Measurements from ENCODE around the gene ZNF470.

ZNF470 gene

DNA sequence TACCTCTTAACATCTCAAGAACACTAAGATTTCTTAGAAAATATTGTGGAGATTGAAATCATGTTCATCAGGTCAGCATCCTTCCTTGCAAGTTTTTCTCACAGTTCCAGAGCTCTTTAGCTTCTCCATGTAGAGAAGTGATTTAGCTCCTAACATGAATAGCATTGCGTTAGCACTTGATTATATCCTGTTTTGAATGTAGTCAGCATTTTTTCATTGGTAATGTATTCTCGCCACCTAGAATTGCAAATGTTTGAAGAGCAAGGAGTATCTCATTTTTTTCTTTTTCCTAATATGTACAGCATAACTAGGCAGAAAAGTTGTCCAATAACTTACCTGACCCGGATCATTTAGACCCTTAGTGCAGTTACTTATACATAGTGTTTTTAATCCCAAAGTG lies 6.6 kb downstream of the ZNF470 start:
- Histone ChIP-seq H3K27ac (ENCODE audit: low read length) (no peak overlapping the region), H3K4me3 (ENCODE audit: low read length) (no peak overlapping the region), H3K27me3 (ENCODE audit: control insufficient read depth, insufficient read depth, low read length) (no peaks in the 10 kb centered on the region), H3K4me1 (ENCODE audit: control insufficient read depth, low read depth, low read length) (no peaks in the 10 kb centered on the region), H3K9ac (ENCODE audit: low read length) (no peak overlapping the region), H3K36me3 (ENCODE audit: control insufficient read depth, low read depth, low read length) (peaks cover 46% of the 10 kb centered on the region), H3K9me3 (ENCODE audit: control insufficient read depth, low read depth, low read length) (peaks cover 92% of the 10 kb centered on the region)

DNA sequence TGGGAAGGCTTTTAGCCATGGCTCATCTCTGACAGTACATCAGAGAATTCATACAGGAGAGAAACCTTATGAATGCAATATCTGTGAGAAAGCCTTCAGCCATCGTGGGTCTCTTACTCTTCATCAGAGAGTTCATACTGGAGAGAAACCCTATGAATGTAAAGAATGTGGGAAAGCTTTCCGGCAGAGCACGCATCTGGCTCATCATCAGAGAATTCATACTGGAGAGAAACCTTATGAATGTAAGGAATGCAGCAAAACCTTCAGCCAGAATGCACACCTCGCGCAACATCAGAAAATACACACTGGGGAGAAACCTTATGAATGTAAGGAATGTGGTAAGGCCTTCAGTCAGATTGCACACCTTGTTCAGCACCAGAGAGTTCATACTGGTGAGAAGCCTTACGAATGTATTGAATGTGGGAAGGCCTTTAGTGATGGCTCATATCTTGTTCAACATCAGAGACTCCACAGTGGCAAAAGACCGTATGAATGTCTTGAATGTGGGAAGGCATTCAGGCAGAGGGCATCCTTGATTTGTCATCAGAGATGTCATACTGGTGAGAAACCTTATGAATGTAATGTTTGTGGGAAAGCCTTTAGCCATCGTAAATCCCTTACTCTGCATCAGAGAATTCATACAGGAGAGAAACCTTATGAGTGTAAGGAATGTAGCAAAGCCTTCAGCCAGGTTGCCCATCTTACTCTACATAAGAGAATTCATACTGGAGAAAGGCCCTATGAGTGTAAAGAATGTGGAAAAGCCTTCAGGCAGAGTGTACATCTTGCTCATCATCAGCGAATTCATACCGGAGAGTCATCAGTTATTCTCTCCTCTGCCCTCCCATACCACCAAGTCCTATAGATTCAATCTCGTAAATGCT lies 10.7 kb downstream of the ZNF470 start:
- peaks cover 97% of the 10 kb centered on the region for H3K9me3 ChIP-seq (ENCODE audit: control insufficient read depth, low read depth, low read length)
- no peaks in the 10 kb centered on the region for H3K27me3 ChIP-seq (ENCODE audit: control insufficient read depth, insufficient read depth, low read length)
- no peak overlapping the region for H3K9ac ChIP-seq (ENCODE audit: low read length)
- no peak overlapping the region for H3K4me3 ChIP-seq (ENCODE audit: low read length)
- no peaks in the 10 kb centered on the region for H3K4me1 ChIP-seq (ENCODE audit: control insufficient read depth, low read depth, low read length)
- no peak overlapping the region for H3K27ac ChIP-seq (ENCODE audit: low read length)
- peaks cover 28% of the 10 kb centered on the region for H3K36me3 ChIP-seq (ENCODE audit: control insufficient read depth, low read depth, low read length)

DNA sequence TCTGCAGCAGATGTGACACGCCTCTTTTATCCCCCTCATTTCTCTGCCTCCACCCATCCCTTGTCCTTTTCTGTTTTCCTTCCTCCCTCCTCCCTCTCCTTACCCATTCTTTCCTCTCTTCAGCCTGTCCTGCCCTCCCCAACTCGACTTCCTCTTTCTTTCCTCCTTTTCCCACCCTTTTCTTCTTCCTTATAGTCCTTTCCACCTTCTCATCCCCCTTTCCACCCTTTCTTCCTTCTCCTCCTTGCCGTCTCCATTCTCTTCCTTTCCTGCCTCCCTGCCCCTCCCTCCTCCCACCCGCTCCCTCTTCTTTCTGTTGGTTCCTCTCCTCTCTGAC lies 27.1 kb downstream of the ZNF470 start:
- peak overlapping the region; percentile 97 for H3K4me3 ChIP-seq (ENCODE audit: low read length)

DNA sequence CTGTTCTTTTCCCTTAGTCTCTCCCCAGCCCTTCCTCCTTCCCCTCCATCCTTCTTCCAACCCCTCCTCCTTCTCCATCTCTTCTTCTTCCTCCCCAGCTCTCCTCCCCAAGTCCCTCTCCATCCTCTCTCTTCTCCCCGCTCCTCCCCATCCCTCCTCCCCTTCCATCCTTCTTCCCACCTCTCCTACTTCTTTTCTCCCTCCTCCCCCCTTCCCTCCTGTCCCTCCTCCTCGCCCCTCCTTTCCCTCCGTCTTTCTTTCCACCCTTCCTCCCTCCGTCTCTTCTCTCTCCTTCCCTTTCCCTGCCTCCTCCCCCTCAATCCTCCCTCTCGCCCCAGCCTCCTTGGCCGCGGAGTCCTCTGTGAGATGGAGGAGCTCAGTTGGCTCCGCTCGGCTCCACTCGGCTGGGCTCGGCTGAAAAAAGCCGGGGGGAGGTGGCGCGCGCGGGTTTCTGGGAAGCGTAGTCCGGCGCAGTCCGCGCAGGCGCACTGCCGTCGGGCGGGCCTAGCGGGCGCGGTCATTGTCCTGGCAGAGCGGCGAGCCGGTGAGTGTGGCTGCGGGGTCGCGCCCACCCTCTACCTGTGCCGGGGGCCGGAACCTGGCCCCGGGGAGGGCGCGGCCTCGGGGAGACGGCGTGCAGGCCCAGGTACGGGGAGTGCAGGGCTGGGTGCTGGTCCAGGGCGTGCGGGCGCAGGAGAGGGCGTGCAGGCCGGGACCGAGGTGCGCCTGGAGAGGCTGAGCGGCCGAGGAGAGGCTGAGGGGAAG lies 27.7 kb downstream of the ZNF470 start, which contains the start of gene ZNF71:
TSS of gene ZNF71 (plus strand) at position 520 of the 765 bp plus-strand sequence. CDS start 6,257 bp downstream, outside the sequence.
- Histone ChIP-seq H3K27ac (ENCODE audit: low read length) (no peak within 1 kb of the TSS), H3K4me1 (ENCODE audit: control insufficient read depth, low read depth, low read length) (no peaks in the 10 kb centered on the region), H3K9me3 (ENCODE audit: control insufficient read depth, low read depth, low read length) (peaks cover 21% of the 10 kb centered on the region), H3K27me3 (ENCODE audit: control insufficient read depth, insufficient read depth, low read length) (no peaks in the 10 kb centered on the region), H3K36me3 (ENCODE audit: control insufficient read depth, low read depth, low read length) (no peaks in the 10 kb centered on the region), H3K4me3 (ENCODE audit: low read length) (peak within 1 kb of the TSS; percentile 97), H3K9ac (ENCODE audit: low read length) (peak within 1 kb of the TSS; percentile 83)

More for the DNA sequence above, 27.1 kb downstream of the ZNF470 start:
- H3K4me1 ChIP-seq (ENCODE audit: control insufficient read depth, low read depth, low read length), result no peaks in the 10 kb centered on the region
- no peak overlapping the region for H3K27ac ChIP-seq (ENCODE audit: low read length)
- peaks cover 26% of the 10 kb centered on the region for H3K9me3 ChIP-seq (ENCODE audit: control insufficient read depth, low read depth, low read length)
- no peaks in the 10 kb centered on the region for H3K27me3 ChIP-seq (ENCODE audit: control insufficient read depth, insufficient read depth, low read length)
- H3K36me3 ChIP-seq (ENCODE audit: control insufficient read depth, low read depth, low read length), result no peaks in the 10 kb centered on the region
- H3K9ac ChIP-seq (ENCODE audit: low read length), result no peak overlapping the region

DNA sequence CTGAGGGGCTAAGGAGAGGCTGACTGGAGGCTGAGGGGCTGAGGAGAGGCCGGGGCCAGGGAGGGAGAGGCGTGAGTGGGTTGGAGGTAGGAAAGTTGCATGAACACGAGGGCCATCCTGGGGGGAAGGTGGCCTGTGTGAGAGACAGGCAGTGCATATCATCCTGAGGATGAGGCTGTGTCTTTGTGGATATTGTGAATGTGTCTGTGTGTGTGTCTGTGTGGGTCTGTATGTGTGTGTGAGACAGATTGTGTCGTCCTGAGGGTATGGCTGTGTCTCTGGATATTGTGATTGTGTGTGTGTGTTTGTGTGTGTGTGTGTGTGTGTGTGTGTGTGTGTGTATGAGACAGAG lies 28.3 kb downstream of the ZNF470 start:
- Histone ChIP-seq H3K9ac (ENCODE audit: low read length) (peak overlapping the region; percentile 83), H3K36me3 (ENCODE audit: control insufficient read depth, low read depth, low read length) (no peaks in the 10 kb centered on the region), H3K4me3 (ENCODE audit: low read length) (peak overlapping the region; percentile 97), H3K27ac (ENCODE audit: low read length) (no peak overlapping the region), H3K9me3 (ENCODE audit: control insufficient read depth, low read depth, low read length) (peaks cover 15% of the 10 kb centered on the region), H3K4me1 (ENCODE audit: control insufficient read depth, low read depth, low read length) (no peaks in the 10 kb centered on the region), H3K27me3 (ENCODE audit: control insufficient read depth, insufficient read depth, low read length) (no peaks in the 10 kb centered on the region)

DNA sequence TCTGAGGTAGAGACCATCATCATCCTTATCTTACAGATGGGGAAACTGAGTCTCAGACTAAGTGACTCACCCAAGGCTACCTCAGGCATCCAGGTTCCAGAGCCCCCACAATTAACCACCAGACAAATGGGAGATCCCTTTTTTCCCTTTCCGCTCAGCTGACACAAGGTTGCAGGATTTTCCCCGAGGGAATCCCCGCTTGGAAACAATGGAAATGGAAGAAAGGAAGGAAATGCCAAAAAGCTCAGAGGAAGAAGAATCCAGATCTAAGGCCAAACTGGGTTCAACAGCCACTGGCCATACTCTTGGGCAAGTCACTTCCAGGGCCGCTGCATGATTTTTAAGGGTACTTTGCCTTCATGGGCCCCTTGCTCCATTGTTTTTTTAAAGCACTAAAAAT lies 29.4 kb downstream of the ZNF470 start:
- Histone ChIP-seq H3K27ac (ENCODE audit: low read length) (no peak overlapping the region), H3K4me3 (ENCODE audit: low read length) (no peak overlapping the region), H3K9ac (ENCODE audit: low read length) (no peak overlapping the region), H3K27me3 (ENCODE audit: control insufficient read depth, insufficient read depth, low read length) (no peaks in the 10 kb centered on the region), H3K4me1 (ENCODE audit: control insufficient read depth, low read depth, low read length) (no peaks in the 10 kb centered on the region), H3K36me3 (ENCODE audit: control insufficient read depth, low read depth, low read length) (peaks cover 6% of the 10 kb centered on the region), H3K9me3 (ENCODE audit: control insufficient read depth, low read depth, low read length) (peaks cover 7% of the 10 kb centered on the region)

DNA sequence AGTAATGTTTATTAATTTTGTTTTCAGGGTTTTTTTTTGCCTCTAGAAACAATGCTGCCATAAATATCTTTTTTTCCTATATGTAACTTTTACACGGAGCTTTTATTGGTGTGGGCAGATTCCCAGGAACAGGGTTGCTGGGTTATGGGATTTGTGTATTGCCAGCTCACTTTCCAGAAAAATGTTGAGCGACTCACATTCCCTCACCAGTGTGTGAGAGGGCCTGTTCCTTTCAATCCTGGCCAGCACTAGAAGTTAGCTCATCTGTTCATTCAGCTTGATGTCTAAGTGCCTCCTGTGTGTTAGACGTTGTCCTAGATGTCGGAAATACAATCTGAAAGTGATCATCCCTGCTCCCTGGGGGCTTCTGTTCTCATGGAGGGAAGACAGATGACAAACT lies 30.4 kb downstream of the ZNF470 start:
- H3K9ac ChIP-seq (ENCODE audit: low read length), result no peak overlapping the region
- H3K27ac ChIP-seq (ENCODE audit: low read length), result no peak overlapping the region
- no peaks in the 10 kb centered on the region for H3K4me1 ChIP-seq (ENCODE audit: control insufficient read depth, low read depth, low read length)
- peaks cover 15% of the 10 kb centered on the region for H3K9me3 ChIP-seq (ENCODE audit: control insufficient read depth, low read depth, low read length)
- H3K27me3 ChIP-seq (ENCODE audit: control insufficient read depth, insufficient read depth, low read length), result no peaks in the 10 kb centered on the region
- H3K36me3 ChIP-seq (ENCODE audit: control insufficient read depth, low read depth, low read length), result peaks cover 6% of the 10 kb centered on the region
- H3K4me3 ChIP-seq (ENCODE audit: low read length), result no peak overlapping the region

DNA sequence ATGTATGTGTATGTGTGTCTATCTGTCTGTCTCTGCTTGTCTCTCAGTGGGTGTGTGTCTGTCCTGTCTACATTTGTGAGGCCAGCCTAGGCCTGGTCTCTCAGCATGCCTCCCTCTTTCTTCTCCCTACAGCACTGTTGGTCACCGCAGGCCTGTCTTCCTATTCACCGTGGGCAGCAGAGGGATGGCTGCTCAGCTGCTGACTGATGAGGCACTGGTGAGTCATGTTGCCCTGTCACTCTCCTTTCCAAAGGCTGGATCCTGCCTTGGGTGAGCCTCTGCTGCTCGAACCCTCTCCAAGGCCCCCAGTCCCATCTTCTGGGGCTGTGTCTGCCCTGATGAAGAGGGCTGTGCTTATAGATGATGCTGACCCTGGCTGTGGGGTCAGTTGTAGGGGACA lies 34.1 kb downstream of the ZNF470 start:
- Histone ChIP-seq H3K27ac (ENCODE audit: low read length) (no peak overlapping the region), H3K27me3 (ENCODE audit: control insufficient read depth, insufficient read depth, low read length) (no peaks in the 10 kb centered on the region), H3K9ac (ENCODE audit: low read length) (no peak overlapping the region), H3K4me1 (ENCODE audit: control insufficient read depth, low read depth, low read length) (no peaks in the 10 kb centered on the region), H3K4me3 (ENCODE audit: low read length) (no peak overlapping the region), H3K36me3 (ENCODE audit: control insufficient read depth, low read depth, low read length) (peaks cover 6% of the 10 kb centered on the region), H3K9me3 (ENCODE audit: control insufficient read depth, low read depth, low read length) (peaks cover 26% of the 10 kb centered on the region)

DNA sequence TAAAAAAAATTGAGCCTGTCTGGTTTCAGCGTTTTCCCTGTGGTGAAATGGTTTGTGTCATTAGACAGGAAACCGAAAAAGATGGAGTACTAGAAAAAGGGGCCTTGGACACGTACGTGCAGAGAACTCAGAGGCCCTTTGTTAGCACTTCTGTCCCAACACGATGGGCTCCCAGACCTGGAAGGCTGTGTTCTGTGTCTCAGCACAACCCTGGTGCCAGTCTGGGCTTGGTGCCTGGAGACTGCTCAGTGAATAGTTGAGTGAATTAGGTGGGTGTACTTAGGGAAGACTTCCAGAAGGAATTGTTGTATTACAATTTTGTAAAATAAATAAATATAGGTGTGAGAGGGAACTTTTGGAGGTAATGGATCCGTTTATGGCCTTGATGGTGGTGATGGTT lies 36.6 kb downstream of the ZNF470 start:
- Histone ChIP-seq H3K27ac (ENCODE audit: low read length) (no peak overlapping the region), H3K4me3 (ENCODE audit: low read length) (no peak overlapping the region), H3K27me3 (ENCODE audit: control insufficient read depth, insufficient read depth, low read length) (no peaks in the 10 kb centered on the region), H3K36me3 (ENCODE audit: control insufficient read depth, low read depth, low read length) (peaks cover 6% of the 10 kb centered on the region), H3K9ac (ENCODE audit: low read length) (no peak overlapping the region), H3K9me3 (ENCODE audit: control insufficient read depth, low read depth, low read length) (peaks cover 49% of the 10 kb centered on the region), H3K4me1 (ENCODE audit: control insufficient read depth, low read depth, low read length) (no peaks in the 10 kb centered on the region)

DNA sequence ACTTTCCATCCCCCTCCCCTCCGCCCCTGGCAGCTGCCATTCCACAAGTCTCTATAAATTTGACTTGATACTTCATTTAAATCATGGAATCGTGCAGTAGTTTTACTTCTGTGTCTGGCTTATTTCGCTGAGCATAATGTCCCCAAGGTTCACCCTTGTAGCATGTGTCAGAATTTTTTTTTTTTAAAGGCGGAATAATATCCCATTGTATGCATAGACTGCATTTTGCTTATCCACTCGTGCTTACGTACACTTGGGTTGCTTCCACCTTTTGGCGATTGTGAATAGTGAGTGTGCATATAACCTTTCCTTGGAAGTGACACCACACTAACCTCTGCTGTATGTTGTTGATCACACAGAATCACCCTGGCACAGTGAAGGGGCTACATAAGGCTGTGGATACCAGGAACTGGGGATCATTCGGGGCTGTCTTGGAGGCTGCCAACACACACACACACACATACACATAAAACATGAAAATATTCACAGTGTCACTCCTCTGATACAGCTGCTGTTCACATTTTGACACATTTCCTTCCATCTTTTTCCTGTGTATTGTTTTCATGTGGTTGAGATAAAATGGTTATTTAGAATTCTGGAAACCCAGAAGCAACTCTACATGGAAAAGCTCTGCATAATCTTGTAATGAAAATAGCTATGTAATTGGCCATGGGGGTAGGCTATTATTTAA lies 41.2 kb downstream of the ZNF470 start:
- Histone ChIP-seq H3K9me3 (ENCODE audit: control insufficient read depth, low read depth, low read length) (peaks cover 64% of the 10 kb centered on the region), H3K36me3 (ENCODE audit: control insufficient read depth, low read depth, low read length) (no peaks in the 10 kb centered on the region), H3K4me3 (ENCODE audit: low read length) (no peak overlapping the region), H3K9ac (ENCODE audit: low read length) (no peak overlapping the region), H3K27ac (ENCODE audit: low read length) (no peak overlapping the region), H3K27me3 (ENCODE audit: control insufficient read depth, insufficient read depth, low read length) (no peaks in the 10 kb centered on the region), H3K4me1 (ENCODE audit: control insufficient read depth, low read depth, low read length) (no peaks in the 10 kb centered on the region)

DNA sequence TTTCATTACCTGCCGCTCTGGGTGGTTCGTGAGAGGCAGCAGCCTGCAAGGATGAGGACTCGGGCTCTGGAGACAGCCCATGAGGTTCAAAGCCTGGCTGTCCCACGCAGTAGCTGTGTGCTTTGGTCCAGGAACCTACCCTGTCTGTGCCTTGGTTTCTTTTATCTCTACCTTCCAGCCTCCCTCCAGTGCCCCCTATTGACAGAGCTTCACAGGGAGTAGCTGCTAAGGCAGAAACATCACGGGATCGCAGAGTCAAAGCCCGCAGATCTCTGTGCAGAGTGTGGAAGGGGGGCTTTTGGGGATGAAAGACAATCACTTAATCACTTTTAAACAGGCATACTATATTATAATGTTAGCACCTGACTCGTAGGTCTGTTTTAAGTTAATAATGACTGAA lies 44.0 kb downstream of the ZNF470 start:
- peaks cover 81% of the 10 kb centered on the region for H3K9me3 ChIP-seq (ENCODE audit: control insufficient read depth, low read depth, low read length)
- H3K27ac ChIP-seq (ENCODE audit: low read length), result no peak overlapping the region
- no peaks in the 10 kb centered on the region for H3K36me3 ChIP-seq (ENCODE audit: control insufficient read depth, low read depth, low read length)
- H3K4me3 ChIP-seq (ENCODE audit: low read length), result no peak overlapping the region
- no peak overlapping the region for H3K9ac ChIP-seq (ENCODE audit: low read length)
- H3K27me3 ChIP-seq (ENCODE audit: control insufficient read depth, insufficient read depth, low read length), result no peaks in the 10 kb centered on the region
- no peaks in the 10 kb centered on the region for H3K4me1 ChIP-seq (ENCODE audit: control insufficient read depth, low read depth, low read length)

Data from iPS-18a (cell line).